ENCODE measurements around the gene PLD2. TPM values are rescaled to one million over a fixed set of nuclear protein-coding genes. Genes with fewer than 3 reads are reported as not detected.

Gene PLD2
- total RNA-seq, 2 donors from 2014 or later, result 25.7 to 29.5 TPM

- no peaks in the 10 kb centered on the region for H3K36me3 ChIP-seq
- H3K9me3 ChIP-seq, result no peaks in the 10 kb centered on the region
- peak; percentile 72 for TF ChIP-seq POLR2A (IDR thresholded peaks at IDR 0.05)
- TF ChIP-seq POLR2AphosphoS5 (IDR thresholded peaks at IDR 0.05), result peak; percentile 84
- no peak for TF ChIP-seq CTCF (IDR thresholded peaks at IDR 0.05)
- intact Hi-C loops (cut with DNase I), result no loop called here
- 15% methylated on average over 5 of the region's 5 CpGs for WGBS
- DNase-seq (ENCODE audit: low spot score), result peak; percentile 91
- H3K27ac ChIP-seq, result peak overlapping the region; percentile 57 to 59
- H3K4me1 ChIP-seq (replicated peaks), result peaks cover under 1% of the 10 kb centered on the region
- H3K4me3 ChIP-seq, result peak overlapping the region in 1 of 2 donors; percentile 5
- H3K27me3 ChIP-seq (replicated peaks; ENCODE audit: insufficient read depth), result no peaks in the 10 kb centered on the region
Measured at GRCh38 chr17:4858882-4859260, 51.9 kb downstream of the PLD2 start.

DNA sequence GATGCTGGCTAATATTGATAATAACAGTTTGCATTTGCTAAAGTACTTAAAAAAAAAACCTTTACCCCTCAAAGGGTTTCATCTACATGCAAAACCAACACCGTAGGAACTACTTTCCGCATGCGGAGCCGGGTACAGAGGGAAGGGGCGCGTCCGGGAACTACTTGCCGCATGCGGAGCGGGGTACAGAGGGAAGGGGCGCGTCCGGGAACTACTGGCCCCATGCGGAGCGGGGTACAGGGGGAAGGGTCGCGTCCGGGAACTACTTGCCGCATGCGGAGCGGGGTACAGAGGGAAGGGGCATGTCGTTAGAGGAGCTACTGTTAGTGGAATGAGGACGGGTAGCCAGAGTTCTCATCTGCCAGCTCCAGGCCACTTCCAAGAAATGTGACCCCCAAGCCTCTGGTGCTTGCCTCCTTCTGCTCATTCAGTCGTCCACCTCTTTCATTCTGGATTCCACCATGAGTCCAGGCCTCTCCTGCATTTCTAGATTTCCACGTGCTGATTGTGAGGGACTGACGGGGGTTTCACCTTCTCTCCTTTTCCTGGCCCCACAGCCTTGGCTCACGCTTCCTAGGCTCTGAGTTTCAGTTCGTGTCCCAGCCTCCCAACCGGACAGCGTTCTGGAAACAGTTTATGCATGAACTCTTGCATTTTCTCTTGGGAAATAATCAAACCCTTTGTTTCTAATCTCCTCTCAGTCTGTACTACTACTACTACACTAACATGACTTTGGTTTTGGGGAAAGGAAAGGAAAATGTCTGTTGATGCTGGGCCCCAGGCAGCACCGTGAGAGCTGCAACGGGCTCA lies 53.1 kb downstream of the PLD2 start:
- H3K36me3 ChIP-seq, result no peaks in the 10 kb centered on the region
- H3K4me1 ChIP-seq (replicated peaks), result no peaks in the 10 kb centered on the region
- no peaks in the 10 kb centered on the region for H3K27me3 ChIP-seq (replicated peaks; ENCODE audit: insufficient read depth)
- WGBS, result 72% methylated on average over 32 of the region's 32 CpGs
- peak overlapping the region; percentile 31 to 57 for H3K27ac ChIP-seq
- H3K4me3 ChIP-seq, result no peak overlapping the region
- DNase-seq (ENCODE audit: low spot score), result no peak
- H3K9me3 ChIP-seq, result no peaks in the 10 kb centered on the region
- TF ChIP-seq POLR2AphosphoS5 (IDR thresholded peaks at IDR 0.05), result no peak
- no peak for TF ChIP-seq POLR2A (IDR thresholded peaks at IDR 0.05)
- no peak for TF ChIP-seq CTCF (IDR thresholded peaks at IDR 0.05)
- intact Hi-C loops (cut with DNase I), result no loop called here

GRCh38 chr17:4860651-4861050 lies 53.7 kb downstream of the PLD2 start:
- 75% methylated on average over 9 of the region's 9 CpGs for WGBS
- no peak for DNase-seq (ENCODE audit: low spot score)
- intact Hi-C loops (cut with DNase I), result no loop called here
- H3K4me1 ChIP-seq (replicated peaks), result no peaks in the 10 kb centered on the region
- H3K36me3 ChIP-seq, result no peaks in the 10 kb centered on the region
- no peak overlapping the region for H3K4me3 ChIP-seq
- H3K9me3 ChIP-seq, result no peaks in the 10 kb centered on the region
- TF ChIP-seq CTCF (IDR thresholded peaks at IDR 0.05), result no peak
- TF ChIP-seq POLR2AphosphoS5 (IDR thresholded peaks at IDR 0.05), result no peak
- no peak for TF ChIP-seq POLR2A (IDR thresholded peaks at IDR 0.05)
- no peaks in the 10 kb centered on the region for H3K27me3 ChIP-seq (replicated peaks; ENCODE audit: insufficient read depth)
- peak overlapping the region; percentile 31 to 35 for H3K27ac ChIP-seq

GRCh38 chr17:4861052-4861451 lies 54.1 kb downstream of the PLD2 start:
- Histone ChIP-seq H3K27ac (peak overlapping the region in 1 of 2 donors; percentile 31), H3K4me3 (no peak overlapping the region), H3K36me3 (no peaks in the 10 kb centered on the region), H3K27me3 (replicated peaks; ENCODE audit: insufficient read depth) (no peaks in the 10 kb centered on the region), H3K4me1 (replicated peaks) (no peaks in the 10 kb centered on the region), H3K9me3 (no peaks in the 10 kb centered on the region)
- no peak for DNase-seq (ENCODE audit: low spot score)
- 86% methylated on average over 16 of the region's 16 CpGs for WGBS
- intact Hi-C loops (cut with DNase I), result no loop called here
- TF ChIP-seq POLR2AphosphoS5 (IDR thresholded peaks at IDR 0.05), result no peak
- no peak for TF ChIP-seq POLR2A (IDR thresholded peaks at IDR 0.05)
- no peak for TF ChIP-seq CTCF (IDR thresholded peaks at IDR 0.05)

DNA sequence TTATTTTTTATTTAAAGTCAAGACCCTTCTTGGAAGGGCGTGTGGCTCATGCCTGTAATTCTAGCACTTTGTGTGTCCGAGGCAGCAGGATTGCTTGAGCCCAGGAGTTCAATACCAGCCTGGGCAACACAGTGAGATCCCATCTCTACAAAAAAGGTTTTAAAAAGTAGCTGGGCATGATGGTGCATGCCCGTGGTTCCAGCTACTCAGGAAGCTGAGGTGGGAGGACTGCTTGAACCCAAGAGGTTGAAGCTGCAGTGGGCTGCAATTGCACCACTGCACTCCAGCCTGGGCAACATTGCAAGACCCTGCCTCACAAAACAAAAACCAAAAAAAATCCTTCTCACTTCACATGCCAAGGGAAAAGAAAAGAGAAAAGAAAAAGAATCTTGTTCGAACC lies 55.8 kb downstream of the PLD2 start:
- Histone ChIP-seq H3K9me3 (no peaks in the 10 kb centered on the region), H3K27ac (no peak overlapping the region), H3K27me3 (replicated peaks; ENCODE audit: insufficient read depth) (no peaks in the 10 kb centered on the region), H3K4me1 (replicated peaks) (no peaks in the 10 kb centered on the region), H3K36me3 (no peaks in the 10 kb centered on the region), H3K4me3 (no peak overlapping the region)
- no peak for DNase-seq (ENCODE audit: low spot score)
- intact Hi-C loops (cut with DNase I), result no loop called here
- TF ChIP-seq POLR2AphosphoS5 (IDR thresholded peaks at IDR 0.05) (no peak), CTCF (IDR thresholded peaks at IDR 0.05) (no peak), POLR2A (IDR thresholded peaks at IDR 0.05) (no peak)
- 89% methylated on average over 4 of the region's 4 CpGs for WGBS

Measured in prostate gland (tissue), 2 donors.